Gastroesophageal sphincter (tissue), 3 donors: Measurements from ENCODE around the gene VSIG8.

Source experiments
- CTCF ChIP-seq, 4 experiments: fragments of 200-600 bp in 2 of 4; fragments of 450-650 bp in 2 of 4; sonication (generic) in 1 of 4; IDR thresholded peaks; one replicate each; pipeline ENCODE4 v1.5.1; 2017 to 2019; ENCODE audit warnings: antibody characterized with exemption in 4 of 4, mild to moderate bottlenecking in 2 of 4, moderate library complexity in 2 of 4
- EP300 ChIP-seq: sonication (generic); formaldehyde crosslinking; IDR thresholded peaks from one replicate; pipeline ENCODE4 v1.6.1; 2017; ENCODE audit warnings: antibody characterized with exemption, mild to moderate bottlenecking
- POLR2A ChIP-seq, 2 donors: fragments of 450-650 bp; IDR thresholded peaks; one replicate each; pipeline ENCODE4 v1.6.1; 2017; ENCODE audit warnings: antibody characterized with exemption in 2 of 2, mild to moderate bottlenecking in 2 of 2, moderate library complexity in 1 of 2

GRCh38 chr1:159815926-159816325 lies 46.5 kb downstream of the VSIG8 start:
- TF ChIP-seq EP300 (no peak), POLR2A (IDR thresholded peaks at IDR 0.05) (no peak), CTCF (IDR thresholded peaks at IDR 0.05) (no peak)
